CD4-positive, alpha-beta T cell (primary cell): Measurements from ENCODE around the gene HTRA2. TPM values are rescaled to one million over a fixed set of nuclear protein-coding genes. Genes with fewer than 3 reads are reported as not detected.

Experiments used
- ATAC-seq: fragments of 200-7000 bp; cut with Tn5 transposase; one replicate; pipeline ENCODE4 v1.10.0; 2022; ENCODE audit warnings: mild to moderate bottlenecking; ENCODE audit not compliant: poor library complexity
- CTCF ChIA-PET: fragments of 350-600 bp; sonication (Branson Sonifier 250); formaldehyde crosslinking; loops from one replicate; lab custom pipeline; 2021; ENCODE audit warnings: antibody characterized with exemption, inconsistent platforms; lab: Charles Lee
- POLR2A ChIA-PET: fragments of 350-600 bp; sonication (Branson Sonifier 250); formaldehyde crosslinking; loops from one replicate; lab custom pipeline; 2021; ENCODE audit warnings: antibody characterized with exemption, inconsistent platforms; lab: Charles Lee
- DNase-seq, 14 experiments: peaks; one replicate each; pipeline ENCODE4 v3.0.0-alpha.2; 2013 to 2020; ENCODE audit warnings: mixed read lengths in 2 of 14
- H3K27ac ChIP-seq, 2 donors: one replicate each; pipeline versions ENCODE4 v1.5.1 to v1.7.0; 2013; ENCODE audit warnings: low read length in 2 of 2, low read depth in 1 of 2, mild to moderate bottlenecking in 1 of 2
- H3K27me3 ChIP-seq, 2 experiments: 1 replicate in 1 of 2; 2 replicates in 1 of 2; pipeline versions ENCODE4 v1.6.1 to v1.7.0; 2013; ENCODE audit warnings: low read length in 2 of 2, control low read depth in 1 of 2, mild to moderate bottlenecking in 1 of 2, moderate library complexity in 1 of 2; ENCODE audit not compliant: insufficient read depth in 2 of 2, control insufficient read depth in 1 of 2
- H3K36me3 ChIP-seq: one replicate; pipeline ENCODE4 v1.6.1; 2013; ENCODE audit warnings: low read length, control low read depth; ENCODE audit not compliant: insufficient read depth
- H3K4me1 ChIP-seq: one replicate; pipeline ENCODE4 v1.6.1; 2013; ENCODE audit warnings: low read length, control low read depth; ENCODE audit not compliant: insufficient read depth
- H3K4me3 ChIP-seq: one replicate; pipeline ENCODE4 v1.5.1; 2013; ENCODE audit warnings: mild to moderate bottlenecking, low read length, moderate library complexity
- H3K9me3 ChIP-seq, 2 experiments: 1 replicate in 1 of 2; 2 replicates in 1 of 2; pipeline versions ENCODE4 v1.6.1 to v1.7.0; 2013; ENCODE audit warnings: low read length in 2 of 2, mild to moderate bottlenecking in 2 of 2, control low read depth in 1 of 2, moderate library complexity in 1 of 2; ENCODE audit not compliant: control insufficient read depth in 1 of 2, insufficient read depth in 1 of 2
- H3K27ac Mint-ChIP-seq: one replicate; pipeline ENCODE4 v1.8.0; 2020; ENCODE audit warnings: mixed read lengths
- H3K27me3 Mint-ChIP-seq: one replicate; pipeline ENCODE4 v1.8.0; 2021; ENCODE audit warnings: mixed read lengths
- H3K36me3 Mint-ChIP-seq: one replicate; pipeline ENCODE4 v1.8.0; 2021; ENCODE audit warnings: low read depth, mixed read lengths
- H3K4me1 Mint-ChIP-seq: one replicate; pipeline ENCODE4 v1.8.0; 2021; ENCODE audit warnings: low read depth, mixed read lengths
- H3K4me3 Mint-ChIP-seq: one replicate; pipeline ENCODE4 v1.8.0; 2020; ENCODE audit warnings: mild to moderate bottlenecking, mixed read lengths
- H3K9me3 Mint-ChIP-seq: one replicate; pipeline ENCODE4 v1.8.0; 2020; ENCODE audit warnings: mixed read lengths
- intact Hi-C, 2 experiments: fragments of 100-400 bp; cut with DNase I in 1 of 2; cut with micrococcal nuclease in 1 of 2; formaldehyde crosslinking; loops; one replicate each; pipeline versions ENCODE4 v1.15.1 to v1.9.0; 2023 to 2025; cut with DNase I, micrococcal nuclease
- total RNA-seq, 174 experiments: library from RNA in 2 of 174; stranded (reverse) in 2 of 174; gene quantifications; one replicate each; pipeline ENCODE4 v1.2.3 and lab custom pipeline; 2021 to 2026
- TF ChIP-seq, protein P1 (sequence below): fragments of 200-600 bp; IDR thresholded peaks from one replicate; pipeline ENCODE4 v1.8.0; 2022; ENCODE audit warnings: antibody characterized with exemption, mild to moderate bottlenecking

Gene HTRA2
- total RNA-seq, 2 experiments from 2014 or later = 15.3 to 16.0 TPM

DNA sequence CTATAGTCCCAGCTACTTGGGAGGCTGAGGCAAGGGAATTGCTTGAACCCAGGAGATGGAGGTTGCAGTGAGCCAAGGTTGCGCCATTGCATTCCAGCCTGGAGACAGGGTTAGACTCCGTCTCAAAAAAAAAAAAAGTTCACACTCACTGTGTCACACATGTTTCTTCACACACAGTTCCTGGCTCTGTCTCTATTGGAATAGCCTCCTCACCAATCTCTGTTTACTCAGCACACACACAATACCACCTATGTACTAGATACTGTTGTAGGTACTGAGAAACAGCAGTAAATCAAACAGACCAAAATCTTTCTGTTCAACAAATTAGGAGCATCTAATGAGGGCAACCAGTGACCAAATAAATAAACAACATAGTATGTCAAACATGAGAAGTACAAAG is 43.6 kb upstream of the HTRA2 start:
- ChIA-PET POLR2A (no interaction called here), CTCF (no interaction called here)
- Mint-ChIP-seq H3K4me1 (peaks cover 17% of the 10 kb centered on the region), H3K36me3 (peaks cover 62% of the 10 kb centered on the region), H3K27me3 (no peaks in the 10 kb centered on the region), H3K9me3 (no peaks in the 10 kb centered on the region), H3K4me3 (no peak overlapping the region), H3K27ac (no peak overlapping the region)
- Histone ChIP-seq H3K27me3 (no peaks in the 10 kb centered on the region), H3K9me3 (no peaks in the 10 kb centered on the region), H3K36me3 (peaks cover 40% of the 10 kb centered on the region), H3K4me3 (no peak overlapping the region), H3K4me1 (peaks cover 24% of the 10 kb centered on the region), H3K27ac (no peak overlapping the region)
- ATAC-seq (no peak), DNase-seq (no peak)
- intact Hi-C loops = no loop called here
- TF ChIP-seq, protein P1, sequence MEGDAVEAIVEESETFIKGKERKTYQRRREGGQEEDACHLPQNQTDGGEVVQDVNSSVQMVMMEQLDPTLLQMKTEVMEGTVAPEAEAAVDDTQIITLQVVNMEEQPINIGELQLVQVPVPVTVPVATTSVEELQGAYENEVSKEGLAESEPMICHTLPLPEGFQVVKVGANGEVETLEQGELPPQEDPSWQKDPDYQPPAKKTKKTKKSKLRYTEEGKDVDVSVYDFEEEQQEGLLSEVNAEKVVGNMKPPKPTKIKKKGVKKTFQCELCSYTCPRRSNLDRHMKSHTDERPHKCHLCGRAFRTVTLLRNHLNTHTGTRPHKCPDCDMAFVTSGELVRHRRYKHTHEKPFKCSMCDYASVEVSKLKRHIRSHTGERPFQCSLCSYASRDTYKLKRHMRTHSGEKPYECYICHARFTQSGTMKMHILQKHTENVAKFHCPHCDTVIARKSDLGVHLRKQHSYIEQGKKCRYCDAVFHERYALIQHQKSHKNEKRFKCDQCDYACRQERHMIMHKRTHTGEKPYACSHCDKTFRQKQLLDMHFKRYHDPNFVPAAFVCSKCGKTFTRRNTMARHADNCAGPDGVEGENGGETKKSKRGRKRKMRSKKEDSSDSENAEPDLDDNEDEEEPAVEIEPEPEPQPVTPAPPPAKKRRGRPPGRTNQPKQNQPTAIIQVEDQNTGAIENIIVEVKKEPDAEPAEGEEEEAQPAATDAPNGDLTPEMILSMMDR = no peak

DNA sequence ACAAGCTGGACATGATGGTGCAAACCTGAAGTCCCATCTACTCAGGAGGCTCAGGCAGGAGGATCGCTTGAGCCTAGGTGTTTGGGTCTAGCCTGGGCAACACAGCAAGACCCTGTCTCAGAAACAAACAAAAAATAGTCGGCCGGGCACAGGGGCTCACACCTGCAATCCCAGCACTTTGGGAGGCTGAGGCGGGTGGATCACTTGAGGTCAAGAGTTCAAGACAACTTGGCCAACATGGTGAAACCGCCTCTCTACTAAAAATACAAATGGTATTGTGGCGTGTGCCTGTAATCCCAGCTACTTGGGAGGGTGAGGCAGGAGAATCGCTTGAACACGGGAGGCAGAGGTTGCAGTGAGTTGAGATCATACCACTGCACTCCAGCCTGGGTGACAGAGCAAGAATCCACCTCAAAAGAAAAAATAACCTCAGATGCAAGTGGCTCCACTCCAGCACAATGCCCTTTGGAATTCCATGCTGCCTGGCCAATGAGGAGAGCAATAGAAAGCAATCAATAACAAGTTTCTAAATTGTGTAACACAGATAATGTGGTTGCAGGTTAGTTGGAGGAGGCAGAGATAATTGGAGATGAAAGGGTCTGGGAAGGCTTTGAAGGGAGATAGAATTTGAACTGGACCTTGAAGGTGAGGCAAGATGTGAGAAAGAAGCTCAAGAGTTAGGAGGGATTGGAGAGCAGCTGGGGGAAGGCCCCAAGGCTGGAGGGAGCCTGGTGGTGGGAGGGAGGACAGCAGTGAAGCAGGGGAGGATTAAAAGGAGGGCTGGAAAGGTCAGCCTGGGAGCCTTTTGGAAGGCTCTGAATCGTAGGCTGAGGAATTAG is 40.9 kb upstream of the HTRA2 start:
- POLR2A ChIA-PET = interaction anchor here (0.7 to 0.9 kb wide), 3 partner anchors 15 to 34 kb away, joined by 3 read pairs; partner anchors contain the start of gene INO80B
- Histone ChIP-seq H3K9me3 (no peaks in the 10 kb centered on the region), H3K4me1 (peaks cover 4% of the 10 kb centered on the region), H3K27me3 (no peaks in the 10 kb centered on the region), H3K36me3 (peaks cover 66% of the 10 kb centered on the region), H3K4me3 (no peak overlapping the region), H3K27ac (no peak overlapping the region)
- Mint-ChIP-seq H3K27me3 (no peaks in the 10 kb centered on the region), H3K9me3 (no peaks in the 10 kb centered on the region), H3K4me1 (peaks cover 4% of the 10 kb centered on the region), H3K36me3 (peaks cover 78% of the 10 kb centered on the region), H3K4me3 (no peak overlapping the region), H3K27ac (no peak overlapping the region)
- intact Hi-C loops = no loop called here
- CTCF ChIA-PET = no interaction called here
- DNase-seq (no peak), ATAC-seq (no peak)
- TF ChIP-seq, protein P1 = no peak

DNA sequence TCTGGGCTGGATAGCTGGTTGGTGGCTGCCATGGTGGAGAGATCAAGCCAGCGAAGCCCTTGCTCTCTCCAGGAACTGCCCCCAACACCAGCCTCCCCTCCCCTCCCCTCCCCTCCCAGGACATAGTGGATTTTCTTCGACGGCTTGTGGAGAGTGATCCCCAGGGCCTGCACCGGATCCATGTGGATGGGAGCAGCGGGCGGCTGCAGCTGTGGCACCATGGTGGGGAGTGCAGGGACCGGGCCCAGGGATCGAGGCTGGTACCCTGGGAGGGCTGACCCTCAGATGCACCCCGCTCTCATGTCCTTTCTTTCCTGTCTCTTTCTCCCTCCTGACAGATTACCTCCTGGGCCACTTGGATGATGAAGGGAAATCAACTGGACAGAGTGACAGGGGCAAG is 39.8 kb upstream of the HTRA2 start:
- Histone ChIP-seq H3K4me1 (no peaks in the 10 kb centered on the region), H3K4me3 (no peak overlapping the region), H3K9me3 (no peaks in the 10 kb centered on the region), H3K27me3 (no peaks in the 10 kb centered on the region), H3K27ac (no peak overlapping the region), H3K36me3 (peaks cover 69% of the 10 kb centered on the region)
- peaks cover 79% of the 10 kb centered on the region for H3K36me3 Mint-ChIP-seq
- POLR2A ChIA-PET = no interaction called here
- ATAC-seq = no peak
- CTCF ChIA-PET = no interaction called here
- TF ChIP-seq, protein P1 = no peak
- H3K27me3 Mint-ChIP-seq = no peaks in the 10 kb centered on the region
- peak overlapping the region; percentile 20 for H3K4me3 Mint-ChIP-seq
- no peak for DNase-seq
- H3K27ac Mint-ChIP-seq = no peak overlapping the region
- no peaks in the 10 kb centered on the region for H3K9me3 Mint-ChIP-seq
- intact Hi-C loops = no loop called here
- H3K4me1 Mint-ChIP-seq = peaks cover 4% of the 10 kb centered on the region
